Anterior cingulate cortex (tissue), 58 donors: Measurements from ENCODE around the gene TRIM71.
"Not testable (repeated sequence)": the region's sequence is repeated elsewhere in the genome, so short reads cannot be mapped to it uniquely, and the experiment has no call there.

ENCODE experiments used
- DNase-seq, 58 donors: peaks; one replicate each; lab custom pipeline; 2025; lab: John Stamatoyannopoulos, UW

The TRIM71 gene

GRCh38 chr3:32913790-32914446 lies 96.1 kb downstream of the TRIM71 start:
- no peak for DNase-seq

- no peak for DNase-seq
Measured at GRCh38 chr3:32919920-32920319, 102.1 kb downstream of the TRIM71 start.

DNA sequence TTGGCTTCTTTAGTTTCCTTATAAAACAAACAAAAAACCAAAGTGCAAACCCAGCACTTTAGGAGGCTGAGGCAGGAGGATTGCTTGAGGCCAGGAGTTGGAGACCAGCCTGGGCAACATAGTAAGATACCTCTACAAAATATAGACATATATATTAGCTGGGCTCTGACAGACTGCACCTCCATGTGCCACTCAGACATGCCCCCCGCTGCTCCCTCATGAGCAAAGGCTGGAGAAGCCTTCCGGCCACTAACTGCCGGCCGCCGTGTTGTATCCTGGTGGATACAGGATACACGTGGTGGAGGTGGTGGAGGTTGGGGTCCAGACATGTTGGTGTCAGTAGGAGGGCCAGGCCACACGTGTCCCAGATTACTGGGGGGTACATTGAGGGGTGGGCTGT lies 104.3 kb downstream of the TRIM71 start:
- no peak for DNase-seq

GRCh38 chr3:32930161-32930560 lies 112.4 kb downstream of the TRIM71 start:
- no peak for DNase-seq

- DNase-seq, result not testable (repeated sequence)
Measured at GRCh38 chr3:32931273-32931672, 113.5 kb downstream of the TRIM71 start.

DNA sequence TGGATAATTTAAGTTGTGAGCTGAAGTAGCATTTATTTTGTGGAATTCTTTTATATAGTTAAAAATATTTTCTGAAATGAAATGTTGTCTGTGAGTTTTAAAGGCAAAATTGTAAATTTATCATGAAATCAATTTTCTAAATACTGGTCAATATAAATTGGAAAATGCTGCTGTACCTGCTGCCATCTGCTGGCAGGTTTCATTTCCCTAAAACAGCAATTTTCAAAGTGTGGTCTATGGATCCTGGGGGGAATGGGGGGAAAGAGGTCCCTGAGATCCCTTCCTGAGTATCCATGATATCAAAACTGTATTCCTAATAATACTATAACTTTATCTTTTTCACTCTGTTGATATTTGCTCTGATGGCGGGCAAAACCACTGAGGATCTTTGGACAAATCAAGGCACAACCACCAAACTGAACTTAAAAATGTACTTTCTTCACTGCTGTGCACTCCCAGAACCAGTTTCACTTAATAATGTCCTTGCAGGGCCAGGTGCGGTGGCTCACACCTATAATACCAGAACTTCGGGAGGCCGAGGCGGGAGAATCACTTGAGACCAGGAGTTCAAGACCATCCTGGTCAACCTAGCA lies 116.4 kb downstream of the TRIM71 start:
- peak in 2 of 58 donors; percentile 1 for DNase-seq

DNA sequence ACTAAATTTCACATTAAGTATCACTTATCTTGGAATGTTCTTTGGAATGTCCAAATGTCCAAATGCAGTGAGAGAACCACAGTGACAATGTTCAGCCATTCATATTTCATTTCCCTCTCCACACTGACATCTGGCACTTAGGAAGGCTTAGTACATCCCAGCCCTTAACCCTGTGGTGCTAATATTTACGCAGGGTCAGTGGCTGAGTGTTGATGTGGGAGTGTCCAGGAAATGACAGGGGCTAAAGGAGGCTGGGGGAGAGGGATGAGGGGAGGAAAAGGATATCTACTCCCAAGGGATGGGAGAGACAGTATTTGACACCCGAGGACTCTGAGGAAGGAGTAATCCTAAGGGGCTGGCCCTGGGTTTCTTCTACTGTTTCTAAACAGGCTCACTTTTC lies 119.5 kb downstream of the TRIM71 start:
- no peak for DNase-seq

DNA sequence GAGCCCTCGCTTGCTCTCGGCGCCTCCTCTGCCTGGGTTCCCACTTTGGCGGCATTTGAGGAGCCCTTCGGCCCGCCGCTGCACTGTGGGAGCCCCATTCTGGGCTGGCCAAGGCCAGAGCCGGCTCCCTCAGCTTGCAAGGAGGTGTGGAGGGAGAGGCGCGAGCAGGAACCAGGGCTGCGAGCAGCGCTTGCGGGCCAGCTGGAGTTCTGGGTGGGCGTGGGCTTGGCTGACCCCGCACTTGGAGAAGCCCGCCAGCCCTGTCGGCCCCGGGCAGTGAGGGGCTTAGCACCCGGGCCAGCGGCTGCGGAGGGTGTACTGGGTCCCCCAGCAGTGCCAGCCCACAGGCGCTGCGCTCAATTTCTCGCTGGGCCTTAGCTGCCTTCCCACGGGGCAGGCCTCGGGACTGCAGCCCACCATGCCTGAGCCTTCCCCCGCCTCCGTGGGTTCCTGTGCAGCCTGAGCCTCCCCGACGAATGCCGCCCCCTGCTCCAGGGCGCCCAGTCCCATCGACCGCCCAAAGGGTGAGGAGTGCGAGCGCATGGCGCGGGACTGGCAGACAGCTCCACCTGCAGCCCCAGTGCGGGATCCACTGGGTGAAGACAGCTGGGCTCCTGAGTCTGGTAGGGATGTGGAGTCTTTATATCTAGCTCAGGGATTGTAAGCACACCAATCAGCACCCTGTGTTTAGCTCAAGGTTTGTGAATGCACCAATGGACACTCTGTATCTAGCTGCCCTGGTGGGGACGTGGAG lies 121.9 kb downstream of the TRIM71 start:
- DNase-seq, result not testable (repeated sequence)

DNA sequence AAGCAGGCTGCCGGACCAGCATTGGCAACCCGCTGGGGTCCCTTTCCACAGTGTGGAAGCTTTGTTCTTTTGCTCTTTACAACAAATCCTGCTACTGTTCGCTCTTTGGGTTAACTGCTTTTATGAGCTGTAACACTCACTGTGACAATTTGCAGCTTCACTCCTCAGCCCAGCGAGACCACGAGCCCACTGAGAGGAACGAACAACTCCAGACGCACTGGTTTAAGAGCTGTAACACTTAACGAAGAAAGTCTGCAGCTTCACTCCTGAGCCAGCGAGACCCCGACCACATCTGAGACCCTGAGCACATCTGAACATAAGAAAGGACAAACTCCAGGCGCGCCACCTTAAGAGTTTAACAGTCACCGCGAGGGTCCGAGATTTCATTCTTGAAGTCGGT lies 122.9 kb downstream of the TRIM71 start:
- DNase-seq, result no peak

GRCh38 chr3:32945136-32945535 lies 127.3 kb downstream of the TRIM71 start:
- no peak for DNase-seq

DNA sequence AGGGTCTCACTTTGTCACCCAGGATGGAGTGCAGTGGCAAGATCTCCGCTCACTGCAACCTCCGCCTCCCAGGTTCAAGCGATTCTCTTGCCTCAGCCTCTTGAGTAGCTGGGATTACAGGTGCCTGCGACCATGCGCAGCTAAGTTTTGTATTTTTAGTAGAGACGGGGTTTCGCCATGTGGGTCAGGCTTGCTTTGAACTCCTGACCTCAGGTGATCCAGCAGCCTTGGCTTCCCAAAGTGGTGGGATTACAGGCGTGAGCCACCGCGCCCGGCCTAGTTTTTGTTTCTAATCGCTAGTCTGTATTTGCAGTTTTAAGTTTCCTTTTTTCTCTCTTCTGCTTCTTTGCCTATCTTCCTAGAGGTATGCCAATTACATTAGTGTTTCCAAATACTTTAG lies 127.8 kb downstream of the TRIM71 start:
- not testable (repeated sequence) for DNase-seq

GRCh38 chr3:32946973-32947788 lies 129.4 kb downstream of the TRIM71 start:
- no peak for DNase-seq
